Neuronal stem cell (in vitro differentiated cells): ENCODE data around the gene RAB42.
A peak's percentile ranks its signal among the peaks of the same experiment; 100 is the strongest.

Source experiments
- DNase-seq: peaks from one replicate; pipeline ENCODE4 v3.0.0-alpha.2; 2013; ENCODE audit warnings: low spot score
- H2AFZ ChIP-seq: one replicate; pipeline ENCODE4 v1.6.1; 2013; ENCODE audit warnings: mild to moderate bottlenecking, low read length, inconsistent platforms
- H2AK5ac ChIP-seq: 2 replicates; pipeline ENCODE4 v1.6.1; 2013; ENCODE audit warnings: low read depth, mild to moderate bottlenecking, inconsistent platforms, low read length, moderate library complexity, mixed read lengths
- H2BK120ac ChIP-seq: 2 replicates; pipeline ENCODE4 v1.6.1; 2013; ENCODE audit warnings: low read depth, mild to moderate bottlenecking, inconsistent platforms, low read length, moderate library complexity, mixed read lengths
- H2BK12ac ChIP-seq: one replicate; pipeline ENCODE4 v1.6.1; 2013; ENCODE audit warnings: low read length, inconsistent platforms
- H2BK15ac ChIP-seq: 2 replicates; pipeline ENCODE4 v1.6.1; 2013; ENCODE audit warnings: mild to moderate bottlenecking, low read length, inconsistent platforms, mixed read lengths
- H2BK5ac ChIP-seq: one replicate; pipeline ENCODE4 v1.6.1; 2013; ENCODE audit warnings: inconsistent platforms, mild to moderate bottlenecking, low read length, moderate library complexity
- H3K14ac ChIP-seq: one replicate; pipeline ENCODE4 v1.6.1; 2013; ENCODE audit warnings: low read length, inconsistent platforms
- H3K18ac ChIP-seq: 2 replicates; pipeline ENCODE4 v1.6.1; 2013; ENCODE audit warnings: low read length, inconsistent platforms
- H3K23ac ChIP-seq: 2 replicates; pipeline ENCODE4 v1.6.1; 2013; ENCODE audit warnings: low read depth, mild to moderate bottlenecking, mixed read lengths, low read length, inconsistent platforms; ENCODE audit not compliant: poor library complexity
- H3K27ac ChIP-seq: replicated peaks from 3 replicates; pipeline ENCODE4 v1.5.1; 2013; ENCODE audit warnings: low read length, inconsistent platforms
- H3K27me3 ChIP-seq, 3 experiments: 2 replicates each; pipeline ENCODE4 v1.6.1; 2013; ENCODE audit warnings: low read length in 3 of 3, mild to moderate bottlenecking in 2 of 3, inconsistent platforms in 1 of 3, low read depth in 1 of 3, mixed read lengths in 1 of 3, moderate library complexity in 1 of 3; ENCODE audit not compliant: control insufficient read depth in 3 of 3, insufficient read depth in 3 of 3
- H3K36me3 ChIP-seq, 2 donors: replicated peaks in 1 of 2; 2 replicates each; pipeline ENCODE4 v1.6.1; 2013; ENCODE audit warnings: low read length in 2 of 2; ENCODE audit not compliant: control insufficient read depth in 2 of 2, insufficient read depth in 2 of 2
- H3K4ac ChIP-seq: 2 replicates; pipeline ENCODE4 v1.6.1; 2013; ENCODE audit warnings: inconsistent platforms, mild to moderate bottlenecking, low read length, moderate library complexity
- H3K4me1 ChIP-seq, 2 donors: 1 replicate in 1 of 2; 2 replicates in 1 of 2; pipeline ENCODE4 v1.6.1; 2013; ENCODE audit warnings: low read length in 2 of 2, low read depth in 1 of 2; ENCODE audit not compliant: control insufficient read depth in 2 of 2, insufficient read depth in 1 of 2
- H3K4me2 ChIP-seq: one replicate; pipeline ENCODE4 v1.6.1; 2013; ENCODE audit warnings: mild to moderate bottlenecking, low read length, inconsistent platforms; ENCODE audit not compliant: insufficient read depth, poor library complexity, severe bottlenecking
- H3K4me3 ChIP-seq, 2 donors: 2 replicates each; pipeline ENCODE4 v1.5.1; 2013; ENCODE audit warnings: low read length in 2 of 2, mild to moderate bottlenecking in 2 of 2, inconsistent platforms in 1 of 2, moderate library complexity in 1 of 2
- H3K79me1 ChIP-seq: one replicate; pipeline ENCODE4 v1.6.1; 2013; ENCODE audit warnings: low read depth, mild to moderate bottlenecking, inconsistent platforms, low read length, moderate library complexity
- H3K9ac ChIP-seq: one replicate; pipeline ENCODE4 v1.6.1; 2013; ENCODE audit warnings: mild to moderate bottlenecking, low read depth, low read length, inconsistent platforms; ENCODE audit not compliant: poor library complexity
- H3K9me3 ChIP-seq, 2 donors: replicated peaks in 1 of 2; 2 replicates each; pipeline versions ENCODE3 to v1.6.1; 2013; ENCODE audit warnings: low read length in 2 of 2, mild to moderate bottlenecking in 2 of 2, inconsistent platforms in 1 of 2, low read depth in 1 of 2, mixed read lengths in 1 of 2, moderate library complexity in 1 of 2; ENCODE audit not compliant: control insufficient read depth in 2 of 2, insufficient read depth in 1 of 2
- H4K8ac ChIP-seq: one replicate; pipeline ENCODE4 v1.6.1; 2013; ENCODE audit warnings: low read depth, mild to moderate bottlenecking, inconsistent platforms, low read length, moderate library complexity
- H4K91ac ChIP-seq: one replicate; pipeline ENCODE4 v1.6.1; 2013; ENCODE audit warnings: low read length, low read depth, mild to moderate bottlenecking, inconsistent platforms; ENCODE audit not compliant: poor library complexity
- WGBS, 2 donors: extraction: QIAGEN DNeasy Blood & Tissue Kit; methylation state at CpG; one replicate each; pipeline ENCODE4 v1.1.7; 2013; ENCODE audit warnings: missing lambda C conversion rate in 2 of 2, mixed read lengths in 1 of 2; ENCODE audit not compliant: insufficient read length in 2 of 2, insufficient replicate concordance in 1 of 2; ENCODE audit errors: extremely low coverage in 2 of 2; 5-methylcytosine and 5-hydroxymethylcytosine counted together

Gene RAB42

DNA sequence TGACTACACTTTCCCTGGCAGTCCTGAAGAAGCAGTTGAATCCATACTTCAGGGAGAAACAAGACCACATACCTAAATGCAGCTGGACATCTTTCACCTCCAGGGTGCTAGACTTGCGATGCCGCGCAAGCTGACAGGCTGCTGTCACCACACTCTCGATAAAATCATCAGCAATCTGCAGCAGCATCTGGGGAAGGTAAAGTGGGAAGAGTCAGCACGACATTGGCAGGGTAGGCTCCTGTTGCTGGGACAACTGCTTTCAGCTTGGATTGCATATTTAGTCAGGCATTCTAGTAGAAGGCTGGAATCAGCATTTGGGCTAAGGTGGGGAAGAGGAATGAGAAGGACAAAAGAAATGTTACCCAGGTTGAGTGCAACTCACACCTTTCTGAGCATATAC lies 21.1 kb downstream of the RAB42 start:
- Histone ChIP-seq H3K79me1 (peaks cover 3% of the 10 kb centered on the region), H4K91ac (no peak overlapping the region), H2AFZ (no peak overlapping the region), H2BK15ac (no peak overlapping the region), H3K36me3 (peaks cover 13 to 72% of the 10 kb centered on the region in 2 donors), H3K9me3 (no peaks in the 10 kb centered on the region), H3K18ac (no peak overlapping the region), H2BK12ac (no peak overlapping the region), H3K27ac (no peak overlapping the region), H3K4ac (no peak overlapping the region), H2BK120ac (no peak overlapping the region), H2BK5ac (no peak overlapping the region), H4K8ac (no peak overlapping the region), H2AK5ac (no peak overlapping the region), H3K4me3 (peak overlapping the region in 1 of 2 donors; percentile 68), H3K14ac (no peak overlapping the region), H3K27me3 (no peaks in the 10 kb centered on the region), H3K9ac (no peak overlapping the region), H3K23ac (no peak overlapping the region), H3K4me2 (no peak overlapping the region), H3K4me1 (no peaks in the 10 kb centered on the region)
- no CpG with 5 or more reads among the region's 5 CpGs for WGBS, 2 donors
- DNase-seq = no peak

DNA sequence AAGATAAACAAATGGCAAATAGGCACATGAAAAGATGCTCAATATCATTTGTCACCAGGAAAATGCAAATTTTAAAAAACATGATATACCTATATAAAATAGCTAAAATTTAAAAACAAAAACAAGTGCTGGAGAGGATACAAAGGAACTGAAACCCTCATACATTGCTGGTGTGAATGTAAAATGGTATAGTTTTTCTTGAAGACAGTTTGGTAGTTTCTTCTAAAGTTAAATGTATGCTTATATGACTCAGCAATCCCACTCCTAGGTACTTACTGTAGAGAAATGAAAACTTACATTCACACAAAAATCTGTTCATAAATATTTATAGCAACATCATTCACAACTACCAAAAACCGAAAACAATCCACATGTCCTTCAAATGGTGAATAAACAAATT lies 39.6 kb downstream of the RAB42 start:
- Histone ChIP-seq H2AK5ac (no peak overlapping the region), H2AFZ (no peak overlapping the region), H3K27ac (no peak overlapping the region), H4K91ac (no peak overlapping the region), H3K4ac (no peak overlapping the region), H2BK5ac (no peak overlapping the region), H4K8ac (no peak overlapping the region), H2BK12ac (no peak overlapping the region), H3K23ac (no peak overlapping the region), H2BK15ac (no peak overlapping the region), H3K36me3 (peaks cover 0 to 1% of the 10 kb centered on the region in 2 donors), H3K4me1 (no peaks in the 10 kb centered on the region), H3K9ac (no peak overlapping the region), H3K79me1 (no peaks in the 10 kb centered on the region), H3K14ac (no peak overlapping the region), H3K18ac (no peak overlapping the region), H2BK120ac (no peak overlapping the region), H3K4me2 (no peak overlapping the region), H3K4me3 (no peak overlapping the region), H3K9me3 (no peaks in the 10 kb centered on the region), H3K27me3 (no peaks in the 10 kb centered on the region)
- no peak for DNase-seq
- 89% methylated on average over 1 of the region's 1 CpG; no CpG with 5 or more reads in 1 of the 2 donors for WGBS, 2 donors

DNA sequence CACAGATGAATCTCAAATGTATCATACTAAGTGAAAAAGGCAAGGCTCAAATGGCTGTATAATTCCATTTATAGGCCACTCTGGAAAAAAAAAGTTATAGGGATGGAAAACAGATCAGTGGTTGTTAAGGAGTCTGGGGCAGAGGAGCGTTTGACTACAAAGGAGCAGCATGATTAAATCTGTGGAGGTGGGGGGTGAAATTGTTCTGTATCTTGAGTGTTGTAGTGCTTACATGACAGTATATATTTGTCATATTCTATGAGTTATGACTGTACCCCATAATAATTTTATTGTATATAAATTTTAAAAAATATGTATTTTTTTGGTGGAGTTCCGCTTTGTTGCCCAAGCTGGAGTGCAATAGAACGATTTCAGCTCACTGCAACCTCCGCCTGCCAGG lies 40.5 kb downstream of the RAB42 start:
- no peak overlapping the region for H3K23ac ChIP-seq
- H3K4me1 ChIP-seq = no peaks in the 10 kb centered on the region
- no peak overlapping the region for H3K14ac ChIP-seq
- H3K27ac ChIP-seq = no peak overlapping the region
- H3K18ac ChIP-seq = no peak overlapping the region
- no peak overlapping the region for H2AFZ ChIP-seq
- H3K36me3 ChIP-seq = peaks cover 0 to 3% of the 10 kb centered on the region in 2 donors
- H4K91ac ChIP-seq = no peak overlapping the region
- no peak overlapping the region for H2BK12ac ChIP-seq
- H3K4me2 ChIP-seq = no peak overlapping the region
- H2BK120ac ChIP-seq = no peak overlapping the region
- H3K79me1 ChIP-seq = no peaks in the 10 kb centered on the region
- H3K27me3 ChIP-seq = no peaks in the 10 kb centered on the region
- no peak overlapping the region for H2BK5ac ChIP-seq
- H3K9me3 ChIP-seq = no peaks in the 10 kb centered on the region
- no peak overlapping the region for H3K4me3 ChIP-seq
- no peak overlapping the region for H3K9ac ChIP-seq
- no peak overlapping the region for H4K8ac ChIP-seq
- no peak overlapping the region for H2BK15ac ChIP-seq
- H2AK5ac ChIP-seq = no peak overlapping the region
- no CpG with 5 or more reads among the region's 4 CpGs for WGBS, 2 donors
- no peak for DNase-seq
- no peak overlapping the region for H3K4ac ChIP-seq

DNA sequence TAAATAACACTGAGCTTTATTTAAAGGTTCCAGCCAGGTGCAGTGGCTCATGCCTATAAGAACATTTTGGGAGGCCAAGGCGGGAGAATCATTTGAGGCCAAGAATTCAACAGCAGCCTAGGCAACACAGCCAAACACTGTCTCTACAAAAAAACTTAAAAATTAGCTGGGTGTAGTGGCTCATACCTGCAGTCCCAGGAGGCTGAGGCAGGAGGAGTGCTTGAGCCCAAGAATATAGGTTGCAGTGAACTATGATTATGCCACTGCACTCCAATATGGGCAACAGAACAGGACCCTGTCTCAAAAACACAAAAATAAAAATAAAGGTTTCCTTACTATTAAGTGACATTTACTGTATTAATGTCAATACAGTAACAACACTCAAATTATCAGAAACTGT lies 48.7 kb downstream of the RAB42 start:
- Histone ChIP-seq H3K23ac (no peak overlapping the region), H2BK5ac (no peak overlapping the region), H2BK15ac (no peak overlapping the region), H2AFZ (no peak overlapping the region), H3K27me3 (no peaks in the 10 kb centered on the region), H3K9ac (no peak overlapping the region), H3K4me2 (no peak overlapping the region), H3K14ac (no peak overlapping the region), H3K18ac (no peak overlapping the region), H2BK12ac (no peak overlapping the region), H3K79me1 (no peaks in the 10 kb centered on the region), H3K4ac (no peak overlapping the region), H3K36me3 (peaks cover 0 to 8% of the 10 kb centered on the region in 2 donors), H3K27ac (no peak overlapping the region), H3K9me3 (no peaks in the 10 kb centered on the region), H2BK120ac (no peak overlapping the region), H2AK5ac (no peak overlapping the region), H3K4me1 (peaks cover 4% of the 10 kb centered on the region in 2 donors), H3K4me3 (no peak overlapping the region), H4K8ac (no peak overlapping the region), H4K91ac (no peak overlapping the region)
- WGBS, 2 donors = no CpG with 5 or more reads among the region's 1 CpG
- no peak for DNase-seq
